Loucy (cell line): ENCODE results near the gene ZNF280B.

Source experiments
- H2AFZ ChIP-seq: fragments of 200-600 bp; sonication (generic); 2 replicates; pipeline ENCODE4 v1.6.0; 2016; ENCODE audit warnings: antibody characterized with exemption, mild to moderate bottlenecking, low read length, moderate library complexity
- H3F3A ChIP-seq: fragments of 200-600 bp; 2 replicates; pipeline ENCODE4 v1.6.0; 2016; ENCODE audit warnings: antibody characterized with exemption, low read depth, mild to moderate bottlenecking
- H3K27me3 ChIP-seq: fragments of 200-600 bp; sonication (generic); 2 replicates; pipeline ENCODE4 v1.6.1; 2014; ENCODE audit warnings: low read length, mild to moderate bottlenecking; ENCODE audit not compliant: insufficient read depth, poor library complexity, severe bottlenecking
- H3K36me3 ChIP-seq: fragments of 200-600 bp; sonication (generic); 2 replicates; pipeline ENCODE4 v1.6.1; 2016; ENCODE audit warnings: low read length; ENCODE audit not compliant: insufficient read depth
- H3K4me1 ChIP-seq: fragments of 200-600 bp; sonication (generic); 2 replicates; pipeline ENCODE4 v1.5.1; 2014; ENCODE audit warnings: low read length, mild to moderate bottlenecking; ENCODE audit not compliant: insufficient read depth, poor library complexity, severe bottlenecking
- H3K4me2 ChIP-seq: fragments of 200-600 bp; sonication (generic); 2 replicates; pipeline ENCODE4 v1.6.0; 2014; ENCODE audit warnings: antibody characterized with exemption, low read length, low read depth, mild to moderate bottlenecking; ENCODE audit not compliant: poor library complexity, severe bottlenecking
- H3K4me3 ChIP-seq: fragments of 200-600 bp; sonication (generic); 2 replicates; pipeline ENCODE4 v1.5.1; 2014; ENCODE audit warnings: low read length, mild to moderate bottlenecking, mixed read lengths; ENCODE audit not compliant: poor library complexity, severe bottlenecking
- H3K79me2 ChIP-seq: fragments of 200-600 bp; sonication (generic); 2 replicates; pipeline ENCODE4 v1.6.1; 2014; ENCODE audit warnings: low read length; ENCODE audit not compliant: insufficient read depth
- H3K9ac ChIP-seq: fragments of 200-600 bp; sonication (generic); 2 replicates; pipeline ENCODE4 v1.6.0; 2014; ENCODE audit warnings: mild to moderate bottlenecking, low read depth, low read length, moderate library complexity; ENCODE audit not compliant: poor library complexity, severe bottlenecking
- H3K9me2 ChIP-seq: fragments of 200-600 bp; sonication (generic); replicated peaks from 2 replicates; pipeline ENCODE4 v1.6.1; 2016; ENCODE audit warnings: low read depth, low read length, mixed read lengths
- H3K9me3 ChIP-seq: fragments of 200-600 bp; sonication (generic); 2 replicates; pipeline ENCODE4 v1.6.1; 2014; ENCODE audit warnings: mild to moderate bottlenecking, antibody characterized with exemption, low read length, low read depth; ENCODE audit not compliant: insufficient read depth
- H4K20me1 ChIP-seq: fragments of 200-600 bp; sonication (generic); 2 replicates; pipeline ENCODE4 v1.6.0; 2014; ENCODE audit warnings: antibody characterized with exemption, low read length, mild to moderate bottlenecking; ENCODE audit not compliant: insufficient read depth, poor library complexity, severe bottlenecking
- CTCF ChIP-seq: fragments of 200-600 bp; sonication (generic); conservative IDR thresholded peaks from 2 replicates; pipeline ENCODE4 v1.5.1; 2014; ENCODE audit warnings: mild to moderate bottlenecking, antibody characterized with exemption, low read length
- EZH2phosphoT487 ChIP-seq: fragments of 200-600 bp; IDR thresholded peaks from 2 replicates; pipeline ENCODE4 v1.6.1; 2018; ENCODE audit warnings: antibody characterized with exemption, mild to moderate bottlenecking, moderate library complexity, borderline replicate concordance

ZNF280B gene

GRCh38 chr22:22508274-22509176, at the start of gene ZNF280B:
Gene ZNF280B, minus strand, starts transcription at chr22:22508742. Its CDS starts 19,344 bp downstream, at chr22:22489398.
- peaks cover 5% of the 10 kb centered on the region for H4K20me1 ChIP-seq
- TF ChIP-seq EZH2phosphoT487 = no peak
- TF ChIP-seq CTCF = peak; percentile 72
- H3F3A ChIP-seq = no peaks in the 10 kb centered on the region
- peak within 1 kb of the TSS; percentile 96 for H2AFZ ChIP-seq
- H3K4me1 ChIP-seq = peaks cover 18% of the 10 kb centered on the region
- H3K9me3 ChIP-seq = no peaks in the 10 kb centered on the region
- peaks cover 8% of the 10 kb centered on the region for H3K27me3 ChIP-seq
- peak within 1 kb of the TSS; percentile 83 for H3K4me2 ChIP-seq
- peaks cover 29% of the 10 kb centered on the region for H3K79me2 ChIP-seq
- H3K9me2 ChIP-seq = no peaks in the 10 kb centered on the region
- H3K9ac ChIP-seq = peak within 1 kb of the TSS; percentile 89
- H3K36me3 ChIP-seq = no peaks in the 10 kb centered on the region; the same call in 1 of the 2 replicates
- peak within 1 kb of the TSS; percentile 89 for H3K4me3 ChIP-seq

- Histone ChIP-seq H3K4me3 (no peak overlapping the region), H3K4me2 (no peak overlapping the region), H3K9me2 (no peaks in the 10 kb centered on the region), H3K79me2 (no peaks in the 10 kb centered on the region), H3K27me3 (no peaks in the 10 kb centered on the region), H4K20me1 (no peaks in the 10 kb centered on the region), H3K9me3 (no peaks in the 10 kb centered on the region), H3K36me3 (no peaks in the 10 kb centered on the region), H3K4me1 (no peaks in the 10 kb centered on the region), H2AFZ (no peak overlapping the region), H3F3A (no peaks in the 10 kb centered on the region), H3K9ac (no peak overlapping the region)
- TF ChIP-seq EZH2phosphoT487 (no peak), CTCF (no peak)
Measured at GRCh38 chr22:22556995-22557925, 48.7 kb upstream of the ZNF280B start.

GRCh38 chr22:22556578-22556977, 48.0 kb upstream of the ZNF280B start:
- H3K9me3 ChIP-seq = no peaks in the 10 kb centered on the region
- no peaks in the 10 kb centered on the region for H3K79me2 ChIP-seq
- H3K27me3 ChIP-seq = no peaks in the 10 kb centered on the region
- no peaks in the 10 kb centered on the region for H3K9me2 ChIP-seq
- no peaks in the 10 kb centered on the region for H3F3A ChIP-seq
- no peak overlapping the region for H3K4me2 ChIP-seq
- TF ChIP-seq EZH2phosphoT487 = no peak
- no peak for TF ChIP-seq CTCF
- no peaks in the 10 kb centered on the region for H3K4me1 ChIP-seq
- no peak overlapping the region for H3K4me3 ChIP-seq
- no peak overlapping the region for H3K9ac ChIP-seq
- no peaks in the 10 kb centered on the region for H3K36me3 ChIP-seq
- no peak overlapping the region for H2AFZ ChIP-seq
- no peaks in the 10 kb centered on the region for H4K20me1 ChIP-seq
